Tibial artery (tissue), 4 donors: ENCODE results near the gene MVB12A.
A peak's percentile ranks its signal among the peaks of the same experiment; 100 is the strongest.

Experiments used
- DNase-seq, 2 donors: peaks; one replicate each; pipeline ENCODE4 v3.0.0-alpha.2; 2019
- H3K27ac ChIP-seq, 2 donors: fragments of 200-600 bp; sonication (generic) in 1 of 2; 1 replicate in 1 of 2; 2 replicates in 1 of 2; pipeline ENCODE4 v1.5.1; 2018 to 2019; ENCODE audit warnings: mild to moderate bottlenecking in 1 of 2
- H3K27me3 ChIP-seq, 2 donors: fragments of 200-600 bp; sonication (generic) in 1 of 2; one replicate each; pipeline versions ENCODE4 v1.5.1 to v1.6.0; 2016 to 2019
- H3K36me3 ChIP-seq, 3 donors: fragments of 200-600 bp; sonication (generic) in 2 of 3; one replicate each; pipeline ENCODE4 v1.5.1; 2016 to 2019; ENCODE audit warnings: mild to moderate bottlenecking in 2 of 3
- H3K4me1 ChIP-seq, 4 donors: fragments of 200-600 bp; sonication (generic) in 2 of 4; 1 replicate in 3 of 4; 2 replicates in 1 of 4; pipeline ENCODE4 v1.5.1; 2016 to 2019
- H3K4me3 ChIP-seq, 2 donors: fragments of 200-600 bp; sonication (generic) in 1 of 2; 1 replicate in 1 of 2; 2 replicates in 1 of 2; pipeline ENCODE4 v1.5.1; 2018 to 2019; ENCODE audit warnings: mild to moderate bottlenecking in 2 of 2
- H3K9me3 ChIP-seq, 3 donors: fragments of 200-600 bp; sonication (generic) in 1 of 3; one replicate each; pipeline ENCODE4 v1.5.1; 2016 to 2019
- CTCF ChIP-seq, 2 experiments: fragments of 200-600 bp in 1 of 2; fragments of 450-650 bp in 1 of 2; IDR thresholded peaks; one replicate each; pipeline ENCODE4 v1.5.1; 2017 to 2019; ENCODE audit warnings: antibody characterized with exemption in 2 of 2, mild to moderate bottlenecking in 1 of 2, moderate library complexity in 1 of 2
- intact Hi-C: fragments of 100-400 bp; cut with DNase I; formaldehyde crosslinking; loops from one replicate; pipeline ENCODE4 v1.15.0; 2023; ENCODE audit warnings: low total_unique reads

The MVB12A gene

GRCh38 chr19:17419621-17420474 is at the start of gene MVB12A:
TSS of gene MVB12A (plus strand) at chr19:17420047. CDS start at chr19:17420136, 89 bp downstream.
- no peaks in the 10 kb centered on the region for H3K27me3 ChIP-seq
- H3K4me3 ChIP-seq: peak within 1 kb of the TSS; percentile 66 to 88
- peak within 1 kb of the TSS; percentile 66 to 82 for H3K27ac ChIP-seq
- H3K9me3 ChIP-seq: no peaks in the 10 kb centered on the region
- peaks cover 0 to 17% (median 7%) of the 10 kb centered on the region in 4 donors for H3K4me1 ChIP-seq
- intact Hi-C loops: loop anchor here (5.0 kb wide), 1 partner anchor 47 kb away; no protein-coding TSS in a partner anchor
- DNase-seq: peak; percentile 96 to 99
- peaks cover 0 to 9% (median 0%) of the 10 kb centered on the region in 3 donors for H3K36me3 ChIP-seq
- no peak for TF ChIP-seq CTCF (IDR thresholded peaks at IDR 0.05)

- Histone ChIP-seq H3K27me3 (peaks cover 0 to 9% of the 10 kb centered on the region in 2 donors), H3K4me3 (peak within 1 kb of the TSS; percentile 14 to 33), H3K36me3 (no peaks in the 10 kb centered on the region), H3K4me1 (peaks cover 0 to 2% (median 0%) of the 10 kb centered on the region in 4 donors), H3K27ac (no peak within 1 kb of the TSS), H3K9me3 (no peaks in the 10 kb centered on the region)
- DNase-seq: peak in 1 of 2 donors; percentile 69
- intact Hi-C loops: no loop called here
- TF ChIP-seq CTCF (IDR thresholded peaks at IDR 0.05): no peak
These were observed 42.8 kb upstream of the MVB12A start, which contains the start of gene PLVAP for GRCh38 chr19:17376935-17377600. TSS of gene PLVAP (minus strand) at chr19:17377342. CDS start at chr19:17377288, 54 bp downstream.

GRCh38 chr19:17378271-17378670 is 41.6 kb upstream of the MVB12A start:
- intact Hi-C loops: no loop called here
- DNase-seq: no peak
- Histone ChIP-seq H3K4me1 (peaks cover 0 to 12% (median 6%) of the 10 kb centered on the region in 4 donors), H3K27ac (no peak overlapping the region), H3K36me3 (no peaks in the 10 kb centered on the region), H3K4me3 (no peak overlapping the region), H3K27me3 (peaks cover 0 to 9% of the 10 kb centered on the region in 2 donors), H3K9me3 (no peaks in the 10 kb centered on the region)
- no peak for TF ChIP-seq CTCF (IDR thresholded peaks at IDR 0.05)

- intact Hi-C loops: no loop called here
- H3K36me3 ChIP-seq: no peaks in the 10 kb centered on the region
- H3K27me3 ChIP-seq: peaks cover 0 to 9% of the 10 kb centered on the region in 2 donors
- H3K9me3 ChIP-seq: no peaks in the 10 kb centered on the region
- no peak for DNase-seq
- H3K27ac ChIP-seq: no peak overlapping the region
- TF ChIP-seq CTCF (IDR thresholded peaks at IDR 0.05): no peak
- H3K4me1 ChIP-seq: peaks cover 0 to 13% (median 7%) of the 10 kb centered on the region in 4 donors
- H3K4me3 ChIP-seq: no peak overlapping the region
These were observed 40.6 kb upstream of the MVB12A start for GRCh38 chr19:17379221-17379631.

- H3K9me3 ChIP-seq: no peaks in the 10 kb centered on the region
These were observed 39.3 kb upstream of the MVB12A start for GRCh38 chr19:17380426-17381138.

More at GRCh38 chr19:17380426-17381138, 39.3 kb upstream of the MVB12A start:
- DNase-seq: no peak
- Histone ChIP-seq H3K36me3 (no peaks in the 10 kb centered on the region), H3K4me3 (no peak overlapping the region), H3K27ac (no peak overlapping the region), H3K4me1 (peaks cover 0 to 13% (median 7%) of the 10 kb centered on the region in 4 donors), H3K27me3 (peaks cover 0 to 9% of the 10 kb centered on the region in 2 donors)
- intact Hi-C loops: no loop called here
- TF ChIP-seq CTCF (IDR thresholded peaks at IDR 0.05): no peak
